GM12801 (cell line): ENCODE measurements around the gene LHFPL2.

Experiments used
- CTCF ChIP-seq: IDR thresholded peaks from one replicate; pipeline ENCODE4 v1.5.1; 2011; ENCODE audit warnings: control low read depth; ENCODE audit not compliant: insufficient read length; ENCODE audit errors: extremely low read depth

The LHFPL2 gene

GRCh38 chr5:78679905-78680304 is 31.3 kb upstream of the LHFPL2 start:
- no peak for TF ChIP-seq CTCF

GRCh38 chr5:78677777-78678668 is 29.5 kb upstream of the LHFPL2 start:
- TF ChIP-seq CTCF, result no peak

- no peak for TF ChIP-seq CTCF
Measured at GRCh38 chr5:78675956-78676730, 27.6 kb upstream of the LHFPL2 start.

GRCh38 chr5:78672154-78672553 is 23.6 kb upstream of the LHFPL2 start:
- no peak for TF ChIP-seq CTCF

- TF ChIP-seq CTCF, result no peak
Measured at GRCh38 chr5:78671609-78672008, 23.0 kb upstream of the LHFPL2 start.

GRCh38 chr5:78670701-78671269 is 22.2 kb upstream of the LHFPL2 start:
- TF ChIP-seq CTCF, result no peak

- TF ChIP-seq CTCF, result no peak
Measured at GRCh38 chr5:78669331-78669730, 20.8 kb upstream of the LHFPL2 start.
